ENCODE data around the gene CPEB4. TPM values are rescaled to one million over a fixed set of nuclear protein-coding genes. Genes with fewer than 3 reads are reported as not detected.

Gene CPEB4
- total RNA-seq, 1 experiment from 2014 or later = 11.1 TPM

- DNase-seq (ENCODE audit: low read depth, low spot score) = no peak
- no peak for ATAC-seq
- ChIA-PET CTCF (no interaction called here), RAD21 (ENCODE audit: low non-redundant PET in 1 of 2, low total read pairs in 2 of 2, uncharacterized antibody in 2 of 2, unreplicated experiment in 2 of 2) (no interaction called here), POLR2A (no interaction called here)
- no TSS peak for BruUV-seq (replicated peaks)
- intact Hi-C loops (cut with micrococcal nuclease) = no loop called here
- H3K9me3 ChIP-seq (ENCODE audit: control insufficient read depth in 1 of 2, insufficient read depth in 1 of 2, low read depth in 1 of 2, low read length in 2 of 2) = no peaks in the 10 kb centered on the region
- H3K4me1 ChIP-seq (ENCODE audit: control insufficient read depth in 1 of 2, insufficient read depth in 2 of 2, low read length in 2 of 2) = no peaks in the 10 kb centered on the region
- H3K4me2 ChIP-seq (ENCODE audit: low read length) = no peak overlapping the region
- H3K27ac ChIP-seq (ENCODE audit: low read depth, low read length) = no peak overlapping the region
- no peaks in the 10 kb centered on the region for H3K27me3 ChIP-seq (ENCODE audit: insufficient read depth, low read length)
- no peaks in the 10 kb centered on the region for H3K9me2 ChIP-seq (ENCODE audit: insufficient read depth)
- no peak overlapping the region for H3K4me3 ChIP-seq (replicated peaks in 1 of 2; ENCODE audit: low read depth in 1 of 2, low read length in 2 of 2)
- H2AFZ ChIP-seq (ENCODE audit: low read depth, low read length, poor library complexity, severe bottlenecking) = no peak overlapping the region
- H3K9ac ChIP-seq (ENCODE audit: low read length) = no peak overlapping the region
- no peaks in the 10 kb centered on the region for H3K36me3 ChIP-seq (ENCODE audit: control insufficient read depth in 1 of 2, insufficient read depth in 2 of 2, low read length in 2 of 2)
- no peaks in the 10 kb centered on the region for H3K79me2 ChIP-seq (ENCODE audit: insufficient read depth, low read length)
- no peaks in the 10 kb centered on the region for H4K20me1 ChIP-seq (ENCODE audit: insufficient read depth)
- no peak for TF ChIP-seq SIN3A (IDR thresholded peaks at IDR 0.05; ENCODE audit: low read depth)
- no peak for TF ChIP-seq TCF7L2 (IDR thresholded peaks at IDR 0.05; ENCODE audit: borderline replicate concordance, extremely low read depth, insufficient read depth, insufficient read length)
- TF ChIP-seq EGR1 (IDR thresholded peaks at IDR 0.05; ENCODE audit: low read depth) = no peak
- TF ChIP-seq CTCF (IDR thresholded peaks at IDR 0.05 in 2 of 3, conservative IDR thresholded peaks at IDR 0.05 in 1 of 3; ENCODE audit: borderline replicate concordance in 1 of 3, insufficient read depth in 1 of 3, low read depth in 2 of 3, low read length in 2 of 3) = no peak
- no peak for TF ChIP-seq SRF (IDR thresholded peaks at IDR 0.05; ENCODE audit: low read depth)
- no peak for TF ChIP-seq CBX3 (IDR thresholded peaks at IDR 0.05; ENCODE audit: low read depth)
- TF ChIP-seq SP1 (IDR thresholded peaks at IDR 0.05; ENCODE audit: low read depth) = no peak
- no peak for TF ChIP-seq YY1 (IDR thresholded peaks at IDR 0.05; ENCODE audit: extremely low read depth, insufficient replicate concordance, low read depth, low read length)
- no peak for TF ChIP-seq POLR2AphosphoS5 (IDR thresholded peaks at IDR 0.05; ENCODE audit: low read depth, low read length)
- no peak for TF ChIP-seq MAX (IDR thresholded peaks at IDR 0.05)
- no peak for TF ChIP-seq REST (IDR thresholded peaks at IDR 0.05; ENCODE audit: low read depth)
- no peak for TF ChIP-seq ZFX (IDR thresholded peaks at IDR 0.05)
- no peak for TF ChIP-seq ELF1 (IDR thresholded peaks at IDR 0.05; ENCODE audit: borderline replicate concordance, low read depth)
- TF ChIP-seq POLR2A (IDR thresholded peaks at IDR 0.05; ENCODE audit: borderline replicate concordance, extremely low read depth, insufficient read depth, insufficient read length) = no peak
- TF ChIP-seq EZH2 (IDR thresholded peaks at IDR 0.05) = no peak
- TF ChIP-seq ATF3 (IDR thresholded peaks at IDR 0.05) = no peak
- TF ChIP-seq CEBPB (IDR thresholded peaks at IDR 0.05; ENCODE audit: low read depth) = no peak
- no peak for TF ChIP-seq EZH2phosphoT487 (IDR thresholded peaks at IDR 0.05; ENCODE audit: borderline replicate concordance)
- no peak for TF ChIP-seq RAD21 (IDR thresholded peaks at IDR 0.05; ENCODE audit: low read depth)
These were observed 34.6 kb upstream of the CPEB4 start for GRCh38 chr5:173853370-173854131.
